Measurements from ENCODE around the gene NPAS2.

Gene NPAS2

GRCh38 chr2:100940240-100940639 is 120.3 kb downstream of the NPAS2 start:
- no peak for DNase-seq (ENCODE audit: low read depth)

DNA sequence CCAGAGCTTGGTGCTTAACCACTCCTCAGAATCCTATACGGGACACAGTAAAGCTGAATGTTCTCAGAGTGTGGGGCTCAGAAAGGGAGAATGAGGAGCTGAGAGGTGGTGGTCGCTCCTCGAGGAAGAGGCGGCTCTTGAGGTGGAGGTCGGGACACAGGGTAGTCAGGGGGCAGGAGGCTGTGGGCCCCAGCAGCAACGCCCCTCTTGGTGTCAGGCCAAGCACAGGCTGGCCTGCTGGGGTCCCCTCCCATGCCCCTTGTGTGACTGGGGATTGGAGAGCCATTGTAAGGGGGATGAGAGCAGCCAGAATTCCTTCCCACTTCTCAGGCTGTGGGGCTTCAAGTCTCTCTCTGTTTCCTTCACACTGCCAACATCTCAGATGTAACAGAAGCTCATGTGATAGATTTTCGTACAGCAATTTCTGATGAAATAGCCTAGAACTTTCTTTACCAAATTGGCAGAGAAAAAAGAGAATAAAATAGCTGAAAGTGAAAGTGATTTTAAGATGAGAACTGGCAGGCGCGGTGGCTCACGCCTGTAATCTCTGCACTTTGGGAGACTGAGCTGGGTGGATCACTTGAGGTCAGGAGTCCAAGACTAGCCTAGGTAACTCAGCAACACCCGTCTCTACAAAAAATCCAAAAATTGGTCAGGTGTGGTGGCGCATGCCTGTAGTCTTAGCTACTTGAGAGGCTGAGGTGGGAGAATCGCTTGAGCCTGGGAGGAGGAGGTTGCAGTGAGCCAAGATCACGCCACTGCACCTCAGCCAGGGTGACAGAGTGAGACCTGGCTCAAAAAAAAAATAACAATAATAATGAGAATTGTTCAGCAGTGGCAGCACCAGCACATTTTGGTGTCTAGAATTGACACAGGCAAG is 121.1 kb downstream of the NPAS2 start:
- DNase-seq (ENCODE audit: low read depth): no peak

GRCh38 chr2:100941646-100942240 is 121.8 kb downstream of the NPAS2 start:
- DNase-seq (ENCODE audit: low read depth): no peak

DNA sequence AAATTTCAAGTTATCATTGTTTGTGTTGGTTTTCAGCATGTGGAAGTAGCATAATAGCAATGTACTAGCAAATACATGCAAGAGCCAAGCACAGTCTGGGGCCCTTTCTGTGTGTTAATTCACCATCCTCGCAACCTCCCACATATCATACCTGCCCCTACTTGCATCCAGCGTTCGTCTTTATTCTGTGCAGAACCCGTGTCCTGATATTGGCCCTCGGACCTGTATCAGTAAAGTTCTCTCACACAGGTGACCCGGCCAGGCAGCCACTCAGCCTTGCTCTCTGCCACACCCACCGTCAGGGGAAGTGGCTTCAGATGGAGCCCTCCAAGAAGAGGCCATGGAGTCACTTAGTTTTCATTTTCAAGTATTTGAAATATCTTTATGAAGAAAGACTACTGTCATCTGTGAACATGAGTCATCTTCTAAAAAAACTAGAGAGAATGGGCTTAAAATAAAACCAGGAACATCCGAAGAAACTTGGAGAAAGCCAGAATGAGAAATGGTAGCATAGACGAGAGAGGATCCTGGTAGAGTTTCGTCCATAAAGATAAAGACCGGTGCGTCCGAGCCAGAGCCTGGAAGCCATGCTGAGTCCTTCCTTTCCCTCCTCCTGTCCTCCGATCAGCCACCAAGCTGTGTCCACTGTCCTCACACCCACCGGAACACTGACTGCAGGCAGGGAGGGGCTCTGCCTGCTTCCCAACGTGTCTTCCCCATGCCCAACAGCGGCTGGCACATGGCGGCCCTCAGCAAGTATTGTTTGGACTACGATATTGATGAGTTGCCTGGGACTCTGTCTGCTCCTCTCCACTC is 124.9 kb downstream of the NPAS2 start:
- no peak for DNase-seq (ENCODE audit: low read depth)

DNA sequence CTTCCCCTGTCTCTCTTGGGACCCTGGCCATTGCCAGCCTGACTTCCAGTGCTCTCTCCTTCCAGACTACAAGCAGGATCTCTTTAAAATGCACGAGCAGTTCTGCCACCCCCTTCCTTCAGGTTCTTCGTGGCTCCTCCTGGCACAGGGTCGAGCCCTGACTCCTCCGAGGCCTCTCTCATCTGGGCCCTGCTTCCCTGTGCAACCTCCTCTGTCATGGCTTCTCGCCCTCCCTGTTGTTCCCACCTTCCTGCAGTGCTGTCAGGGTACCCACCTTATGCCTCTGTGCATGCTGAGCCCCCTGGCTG is 125.4 kb downstream of the NPAS2 start:
- DNase-seq (ENCODE audit: low read depth): no peak

- DNase-seq (ENCODE audit: low read depth): no peak
Observed at GRCh38 chr2:100945930-100946607, 126.1 kb downstream of the NPAS2 start.

DNA sequence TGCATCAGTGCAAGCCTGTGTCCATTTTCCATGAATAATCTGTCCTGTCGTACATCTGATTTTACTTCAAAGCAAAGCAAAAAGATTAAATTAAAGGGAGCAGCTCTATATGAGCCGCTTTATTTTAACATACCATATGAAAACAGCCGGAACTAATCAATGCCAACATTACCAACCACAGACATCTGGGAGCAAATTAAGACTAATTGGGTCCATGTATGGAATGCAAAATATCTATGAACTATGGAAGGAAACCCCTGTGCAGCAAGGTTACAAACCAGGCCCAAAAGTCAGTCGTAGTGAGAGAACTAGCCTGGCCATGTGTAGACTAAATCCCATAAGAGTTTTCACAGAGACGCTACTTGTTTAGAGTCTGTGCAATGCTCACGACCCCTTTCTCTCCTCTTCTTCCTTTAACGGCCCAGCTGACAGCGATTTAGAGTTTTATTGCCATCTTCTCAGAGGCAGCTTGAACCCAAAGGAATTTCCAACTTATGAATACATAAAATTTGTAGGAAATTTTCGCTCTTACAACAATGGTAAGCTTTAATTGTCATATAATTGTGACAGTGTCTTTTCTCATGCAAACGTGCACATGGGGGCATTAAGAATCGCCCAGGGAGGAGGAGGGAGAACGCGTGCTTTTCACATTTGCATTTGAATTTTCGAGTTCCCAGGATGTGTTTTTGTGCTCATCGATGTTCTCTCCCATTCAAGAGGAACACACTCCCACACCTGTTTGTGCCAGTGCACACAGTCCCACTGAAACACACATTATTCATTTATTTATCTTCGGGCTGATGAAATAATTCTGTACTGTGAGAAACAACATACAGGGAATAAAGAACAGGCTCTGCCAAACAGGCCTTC is 129.2 kb downstream of the NPAS2 start:
- no peak for DNase-seq (ENCODE audit: low read depth)

DNA sequence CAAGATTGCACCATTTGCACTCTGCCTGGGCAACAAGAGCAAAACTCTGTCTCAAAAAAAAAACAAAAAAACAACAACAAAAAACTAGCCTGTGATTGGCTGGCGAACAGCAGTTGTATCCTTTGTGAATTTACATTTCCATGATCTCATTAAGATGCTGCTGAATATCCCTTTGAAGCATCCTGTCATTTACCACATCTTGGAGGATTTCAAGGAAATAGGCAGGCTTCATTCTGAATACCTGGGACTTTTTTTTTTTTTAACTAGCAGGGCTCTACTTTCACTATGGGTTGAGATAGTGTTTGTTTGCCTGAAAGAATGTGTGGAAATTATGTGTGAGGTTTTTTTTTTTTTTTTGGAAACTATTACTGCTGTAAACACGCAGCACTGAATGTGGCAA is 132.6 kb downstream of the NPAS2 start:
- DNase-seq (ENCODE audit: low read depth): no peak

- no peak for DNase-seq (ENCODE audit: low read depth)
Observed at GRCh38 chr2:100953406-100954043, 133.6 kb downstream of the NPAS2 start.

- DNase-seq (ENCODE audit: low read depth): no peak
Observed at GRCh38 chr2:100954044-100954420, 134.1 kb downstream of the NPAS2 start.

DNA sequence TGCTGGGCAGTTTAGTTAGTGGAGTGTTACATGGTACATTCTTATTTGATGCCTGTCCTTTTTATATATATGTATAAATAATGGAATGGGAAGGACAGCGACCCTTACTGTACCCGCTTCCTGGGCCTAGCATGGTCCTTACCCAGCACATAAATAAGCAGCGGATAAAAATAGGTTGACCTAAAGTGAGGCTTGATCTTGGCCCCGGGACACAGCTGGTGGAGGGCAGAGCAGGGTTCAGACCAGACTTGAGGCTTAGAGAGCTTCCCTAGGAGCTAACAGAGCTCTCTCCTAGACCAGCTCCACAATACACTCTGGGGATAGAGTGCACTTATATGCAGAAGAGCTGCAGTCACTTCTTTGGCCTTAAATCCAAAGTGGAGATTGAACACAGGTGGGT is 135.3 kb downstream of the NPAS2 start:
- DNase-seq (ENCODE audit: low read depth): no peak

DNA sequence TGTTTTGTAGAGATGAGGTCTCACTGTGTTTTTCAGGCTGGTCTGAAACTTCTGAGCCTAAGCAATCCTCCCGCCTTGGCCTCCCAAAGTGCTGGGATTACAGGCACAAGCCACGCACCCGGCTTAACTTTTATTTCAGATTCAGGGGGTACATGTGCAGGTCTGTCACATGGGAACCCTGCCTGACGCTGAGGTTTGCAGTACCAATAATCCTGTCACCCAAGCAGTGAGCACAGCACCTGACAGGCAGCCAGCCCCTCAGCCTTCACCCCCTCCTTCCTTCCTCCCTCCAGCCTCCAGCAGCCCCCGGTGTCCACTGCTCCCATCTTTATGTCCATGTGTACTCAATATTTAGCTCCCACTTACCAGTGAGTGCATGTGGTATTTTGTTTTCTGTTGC is 136.1 kb downstream of the NPAS2 start:
- DNase-seq (ENCODE audit: low read depth): no peak

DNA sequence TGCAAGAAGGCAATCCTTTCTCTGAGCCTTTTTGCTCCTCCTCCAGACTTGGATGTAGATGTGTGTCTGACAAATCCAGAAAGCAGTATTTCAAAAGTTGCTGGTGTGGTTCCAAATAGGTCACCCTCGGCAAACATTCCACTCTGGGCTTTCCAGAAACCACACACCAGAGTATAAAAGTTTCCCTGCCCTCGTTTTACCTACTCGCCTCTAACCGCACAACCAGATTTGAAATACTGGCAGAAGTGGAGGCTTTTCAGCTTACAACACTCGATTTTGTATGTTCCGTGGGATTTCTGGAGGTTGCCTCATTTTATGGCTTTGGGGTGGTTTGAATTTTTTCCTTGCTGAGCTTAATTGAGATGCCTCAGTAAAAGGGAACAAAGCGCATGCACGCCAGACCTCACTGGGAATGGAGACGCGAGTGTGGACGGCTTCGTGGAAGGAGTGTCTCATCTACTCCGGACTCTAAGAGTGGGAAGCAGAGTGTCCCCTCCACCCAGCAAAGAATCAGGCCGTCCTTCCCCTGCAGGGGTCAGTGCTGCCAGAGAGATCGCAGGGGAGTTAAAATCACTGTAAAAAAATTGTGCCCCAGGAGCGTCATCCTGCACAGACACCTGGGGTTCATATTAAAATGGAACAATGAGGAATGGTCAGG is 138.2 kb downstream of the NPAS2 start:
- peak; percentile 83 for DNase-seq (ENCODE audit: low read depth)

DNA sequence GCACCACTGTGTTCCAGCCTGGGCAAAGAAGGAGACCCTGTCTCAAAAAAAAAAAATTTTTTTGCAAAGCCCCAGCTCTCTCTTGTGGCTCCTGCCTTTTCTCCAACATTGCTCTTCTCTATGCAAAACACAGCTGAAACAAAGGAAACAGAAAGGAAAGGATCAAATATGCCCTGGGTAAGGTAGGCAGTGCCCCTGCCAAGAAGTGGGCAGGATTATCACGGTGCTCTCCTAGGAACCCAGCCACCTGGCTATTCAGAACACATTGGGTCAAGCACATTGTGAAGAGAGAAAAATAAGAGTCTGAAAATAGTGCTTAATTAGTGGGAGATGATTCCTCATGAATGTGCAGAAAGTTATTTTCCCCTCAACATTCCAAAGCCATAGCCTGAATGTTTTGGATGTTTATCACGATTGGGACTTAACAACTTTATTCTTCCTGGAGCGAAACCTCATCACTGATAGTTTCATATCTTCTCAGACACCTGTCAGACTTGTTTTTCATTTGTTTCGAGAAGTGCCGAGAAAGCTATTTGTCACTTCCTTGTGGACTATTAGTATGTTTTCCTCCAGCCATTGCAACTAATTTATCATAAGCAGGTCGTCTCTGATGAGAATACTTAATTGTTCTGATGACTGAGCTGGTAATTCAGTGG is 139.4 kb downstream of the NPAS2 start:
- no peak for DNase-seq (ENCODE audit: low read depth)

DNA sequence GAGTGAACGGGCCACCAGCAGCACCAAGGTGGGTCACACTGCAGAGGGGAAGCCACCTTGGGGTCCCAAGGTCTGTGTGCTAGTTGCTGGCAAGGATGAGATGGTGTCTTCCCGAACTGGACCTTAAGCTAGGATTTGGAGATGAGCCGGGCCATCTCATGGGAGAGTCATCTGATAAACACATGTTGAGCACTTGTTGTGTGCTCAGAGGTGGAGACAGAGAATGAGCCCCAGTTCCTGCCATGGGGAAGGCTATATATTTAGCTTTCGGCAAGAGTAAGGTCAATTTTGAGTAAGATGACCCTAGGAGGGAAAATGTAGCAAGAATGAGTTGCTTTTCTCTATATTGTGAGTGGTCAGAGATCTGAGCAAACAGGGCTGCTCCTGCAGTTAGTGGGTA is 140.7 kb downstream of the NPAS2 start:
- DNase-seq (ENCODE audit: low read depth): no peak

GRCh38 chr2:100962366-100963025 is 142.6 kb downstream of the NPAS2 start:
- no peak for DNase-seq (ENCODE audit: low read depth)

- DNase-seq (ENCODE audit: low read depth): no peak
Observed at GRCh38 chr2:100963026-100963375, 143.1 kb downstream of the NPAS2 start.

DNA sequence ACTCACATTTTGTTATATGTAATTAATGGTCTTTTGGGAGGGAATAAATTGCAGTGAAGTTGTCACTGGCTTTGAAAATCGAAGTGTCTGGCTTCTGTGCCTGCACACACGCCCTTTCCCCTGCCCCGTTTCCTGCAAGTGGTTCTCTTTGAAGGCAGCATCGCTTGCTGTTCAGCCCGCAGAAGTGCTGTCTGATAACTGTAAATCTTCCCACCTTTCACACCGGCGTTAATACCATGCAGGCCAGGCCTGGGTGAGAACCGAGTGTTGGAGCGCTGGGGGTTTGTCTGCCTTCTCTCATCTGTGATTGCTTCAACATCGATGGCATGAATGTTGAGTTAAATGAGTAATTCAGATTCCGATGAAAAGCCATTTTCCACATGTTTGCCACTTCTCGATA is 144.3 kb downstream of the NPAS2 start:
- no peak for DNase-seq (ENCODE audit: low read depth)

DNA sequence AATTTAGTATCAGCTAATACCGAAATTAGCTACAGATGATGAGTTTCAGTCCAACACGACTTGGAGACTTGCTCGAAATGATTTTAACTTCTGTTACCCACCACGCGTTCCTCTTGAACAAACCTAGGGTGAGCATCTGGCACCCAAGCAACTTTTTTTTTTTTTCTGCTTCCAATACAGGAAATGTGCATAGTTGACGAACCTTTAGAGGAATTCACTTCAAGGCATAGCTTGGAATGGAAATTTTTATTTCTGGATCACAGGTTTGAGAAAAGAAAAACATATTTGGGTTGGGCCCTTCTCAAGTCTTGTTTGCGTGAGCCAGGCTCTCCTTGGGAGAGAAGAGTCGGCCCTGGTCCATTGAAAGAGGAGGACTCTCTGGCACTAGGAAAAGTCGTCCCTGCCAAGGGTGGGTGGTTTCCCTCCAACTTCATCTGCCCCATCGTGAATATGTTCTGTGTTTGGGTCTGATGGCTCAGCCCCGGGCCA is 144.8 kb downstream of the NPAS2 start:
- no peak for DNase-seq (ENCODE audit: low read depth)

Measured in fibroblast of the conjunctiva (primary cell).